Tibial artery (tissue), 4 donors: Measurements from ENCODE around the gene CCDC191.

Experiments used
- DNase-seq, 2 donors: peaks; one replicate each; pipeline ENCODE4 v3.0.0-alpha.2; 2019
- H3K27ac ChIP-seq, 2 donors: fragments of 200-600 bp; sonication (generic) in 1 of 2; 1 replicate in 1 of 2; 2 replicates in 1 of 2; pipeline ENCODE4 v1.5.1; 2018 to 2019; ENCODE audit warnings: mild to moderate bottlenecking in 1 of 2
- H3K27me3 ChIP-seq, 2 donors: fragments of 200-600 bp; sonication (generic) in 1 of 2; one replicate each; pipeline versions ENCODE4 v1.5.1 to v1.6.0; 2016 to 2019
- H3K36me3 ChIP-seq, 3 donors: fragments of 200-600 bp; sonication (generic) in 2 of 3; one replicate each; pipeline ENCODE4 v1.5.1; 2016 to 2019; ENCODE audit warnings: mild to moderate bottlenecking in 2 of 3
- H3K4me1 ChIP-seq, 4 donors: fragments of 200-600 bp; sonication (generic) in 2 of 4; 1 replicate in 3 of 4; 2 replicates in 1 of 4; pipeline ENCODE4 v1.5.1; 2016 to 2019
- H3K4me3 ChIP-seq, 2 donors: fragments of 200-600 bp; sonication (generic) in 1 of 2; 1 replicate in 1 of 2; 2 replicates in 1 of 2; pipeline ENCODE4 v1.5.1; 2018 to 2019; ENCODE audit warnings: mild to moderate bottlenecking in 2 of 2
- H3K9me3 ChIP-seq, 3 donors: fragments of 200-600 bp; sonication (generic) in 1 of 3; one replicate each; pipeline ENCODE4 v1.5.1; 2016 to 2019
- intact Hi-C: fragments of 100-400 bp; cut with DNase I; formaldehyde crosslinking; loops from one replicate; pipeline ENCODE4 v1.15.0; 2023; ENCODE audit warnings: low total_unique reads
- TF ChIP-seq, protein P1 (sequence below), 2 experiments: fragments of 200-600 bp in 1 of 2; fragments of 450-650 bp in 1 of 2; IDR thresholded peaks; one replicate each; pipeline ENCODE4 v1.5.1; 2017 to 2019; ENCODE audit warnings: antibody characterized with exemption in 2 of 2, mild to moderate bottlenecking in 1 of 2, moderate library complexity in 1 of 2

CCDC191 gene

DNA sequence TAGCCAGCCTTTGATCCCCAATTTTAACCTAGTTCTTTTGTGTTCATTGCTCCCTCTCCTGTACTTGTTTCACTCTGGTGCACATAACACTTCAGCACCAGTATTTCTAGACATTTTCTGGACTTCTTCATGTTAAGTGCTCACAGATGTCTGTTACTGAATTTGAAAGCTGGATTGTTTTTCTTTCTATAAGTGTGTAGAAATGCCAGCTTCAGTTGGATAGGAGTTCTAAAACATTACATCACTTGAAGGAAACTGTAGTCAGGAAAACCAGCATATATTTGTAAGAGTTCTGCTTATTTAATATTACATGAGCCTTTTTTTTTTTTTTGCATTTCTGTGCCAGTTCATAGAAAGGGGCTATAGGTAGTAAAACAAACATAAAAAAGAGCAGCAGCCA, 21.8 kb upstream of the CCDC191 start:
- DNase-seq = no peak
- TF ChIP-seq, protein P1, sequence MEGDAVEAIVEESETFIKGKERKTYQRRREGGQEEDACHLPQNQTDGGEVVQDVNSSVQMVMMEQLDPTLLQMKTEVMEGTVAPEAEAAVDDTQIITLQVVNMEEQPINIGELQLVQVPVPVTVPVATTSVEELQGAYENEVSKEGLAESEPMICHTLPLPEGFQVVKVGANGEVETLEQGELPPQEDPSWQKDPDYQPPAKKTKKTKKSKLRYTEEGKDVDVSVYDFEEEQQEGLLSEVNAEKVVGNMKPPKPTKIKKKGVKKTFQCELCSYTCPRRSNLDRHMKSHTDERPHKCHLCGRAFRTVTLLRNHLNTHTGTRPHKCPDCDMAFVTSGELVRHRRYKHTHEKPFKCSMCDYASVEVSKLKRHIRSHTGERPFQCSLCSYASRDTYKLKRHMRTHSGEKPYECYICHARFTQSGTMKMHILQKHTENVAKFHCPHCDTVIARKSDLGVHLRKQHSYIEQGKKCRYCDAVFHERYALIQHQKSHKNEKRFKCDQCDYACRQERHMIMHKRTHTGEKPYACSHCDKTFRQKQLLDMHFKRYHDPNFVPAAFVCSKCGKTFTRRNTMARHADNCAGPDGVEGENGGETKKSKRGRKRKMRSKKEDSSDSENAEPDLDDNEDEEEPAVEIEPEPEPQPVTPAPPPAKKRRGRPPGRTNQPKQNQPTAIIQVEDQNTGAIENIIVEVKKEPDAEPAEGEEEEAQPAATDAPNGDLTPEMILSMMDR (IDR thresholded peaks at IDR 0.05) = no peak
- H3K27ac ChIP-seq = no peak overlapping the region
- H3K36me3 ChIP-seq = peaks cover 55 to 92% (median 61%) of the 10 kb centered on the region in 3 donors
- no peaks in the 10 kb centered on the region for H3K27me3 ChIP-seq
- H3K9me3 ChIP-seq = no peaks in the 10 kb centered on the region
- intact Hi-C loops = no loop called here
- H3K4me1 ChIP-seq = peaks cover 0 to 14% (median 0%) of the 10 kb centered on the region in 4 donors
- H3K4me3 ChIP-seq = no peak overlapping the region

- Histone ChIP-seq H3K4me3 (no peak overlapping the region), H3K27me3 (no peaks in the 10 kb centered on the region), H3K9me3 (no peaks in the 10 kb centered on the region), H3K27ac (no peak overlapping the region), H3K4me1 (peaks cover 0 to 14% (median 0%) of the 10 kb centered on the region in 4 donors), H3K36me3 (peaks cover 62 to 95% (median 67%) of the 10 kb centered on the region in 3 donors)
- TF ChIP-seq, protein P1 (IDR thresholded peaks at IDR 0.05) = no peak
- DNase-seq = no peak
- intact Hi-C loops = no loop called here
Measured at GRCh38 chr3:114076711-114077110, 20.4 kb upstream of the CCDC191 start.

- TF ChIP-seq, protein P1 (IDR thresholded peaks at IDR 0.05) = no peak
- no peak for DNase-seq
- peaks cover 68 to 90% (median 70%) of the 10 kb centered on the region in 3 donors for H3K36me3 ChIP-seq
- H3K4me3 ChIP-seq = no peak overlapping the region
- no peaks in the 10 kb centered on the region for H3K27me3 ChIP-seq
- no peak overlapping the region for H3K27ac ChIP-seq
- H3K4me1 ChIP-seq = no peaks in the 10 kb centered on the region
- intact Hi-C loops = no loop called here
- H3K9me3 ChIP-seq = no peaks in the 10 kb centered on the region
Measured at GRCh38 chr3:114071786-114072185, 15.5 kb upstream of the CCDC191 start.

DNA sequence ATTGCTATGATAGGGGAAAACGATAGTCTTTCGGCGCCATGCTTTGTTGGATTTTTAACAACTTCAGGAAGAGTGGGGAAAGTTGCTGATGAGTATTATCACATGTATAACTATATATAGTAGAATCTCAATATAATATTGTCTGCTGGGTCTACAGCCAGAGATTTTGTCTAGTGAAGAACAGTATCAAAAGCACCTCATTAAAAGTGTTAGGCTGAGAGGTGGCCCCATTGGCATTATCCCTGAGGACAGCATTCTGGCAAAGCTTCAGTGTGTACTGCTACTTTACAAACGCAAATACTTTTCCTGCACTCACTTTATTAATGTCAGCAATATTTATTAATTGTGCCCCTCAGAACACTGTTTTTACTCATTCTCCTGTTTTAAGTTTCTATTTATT, 12.0 kb upstream of the CCDC191 start:
- intact Hi-C loops = no loop called here
- no peaks in the 10 kb centered on the region for H3K27me3 ChIP-seq
- no peak for DNase-seq
- TF ChIP-seq, protein P1 (IDR thresholded peaks at IDR 0.05) = no peak
- H3K4me1 ChIP-seq = peaks cover 0 to 9% (median 0%) of the 10 kb centered on the region in 4 donors
- H3K9me3 ChIP-seq = no peaks in the 10 kb centered on the region
- H3K36me3 ChIP-seq = peaks cover 34 to 65% (median 42%) of the 10 kb centered on the region in 3 donors
- H3K4me3 ChIP-seq = no peak overlapping the region
- no peak overlapping the region for H3K27ac ChIP-seq

DNA sequence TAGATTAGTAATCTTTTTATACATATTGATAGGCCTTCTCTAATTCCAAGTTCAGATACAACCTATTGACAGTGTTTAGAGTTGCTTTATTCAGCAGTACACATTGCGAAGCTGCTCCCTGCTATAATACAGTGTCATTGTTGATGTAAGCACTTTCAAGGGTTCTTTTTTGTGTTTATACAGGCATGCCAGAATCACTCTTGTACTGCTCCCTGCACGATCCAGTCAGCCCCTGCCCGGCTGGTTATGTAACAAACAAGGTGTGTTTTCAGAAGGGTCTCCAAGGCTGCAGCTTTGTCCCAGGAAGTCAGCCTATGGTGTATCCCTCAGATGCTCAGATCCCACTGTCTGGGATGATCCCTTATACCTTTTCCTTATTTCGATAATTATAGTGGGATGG, 11.5 kb upstream of the CCDC191 start:
- peaks cover 29 to 61% (median 37%) of the 10 kb centered on the region in 3 donors for H3K36me3 ChIP-seq
- H3K27ac ChIP-seq = no peak overlapping the region
- H3K4me1 ChIP-seq = peaks cover 0 to 9% (median 0%) of the 10 kb centered on the region in 4 donors

More for the DNA sequence above, 11.5 kb upstream of the CCDC191 start:
- no peaks in the 10 kb centered on the region for H3K9me3 ChIP-seq
- TF ChIP-seq, protein P1 (IDR thresholded peaks at IDR 0.05) = no peak
- DNase-seq = no peak
- intact Hi-C loops = no loop called here
- no peak overlapping the region for H3K4me3 ChIP-seq
- no peaks in the 10 kb centered on the region for H3K27me3 ChIP-seq
